ENCODE results near the gene CCNL1. TPM values are rescaled to one million over a fixed set of nuclear protein-coding genes. Genes with fewer than 3 reads are reported as not detected.

CCNL1 gene
- total RNA-seq, 1 experiment from 2014 or later = 114 TPM

DNA sequence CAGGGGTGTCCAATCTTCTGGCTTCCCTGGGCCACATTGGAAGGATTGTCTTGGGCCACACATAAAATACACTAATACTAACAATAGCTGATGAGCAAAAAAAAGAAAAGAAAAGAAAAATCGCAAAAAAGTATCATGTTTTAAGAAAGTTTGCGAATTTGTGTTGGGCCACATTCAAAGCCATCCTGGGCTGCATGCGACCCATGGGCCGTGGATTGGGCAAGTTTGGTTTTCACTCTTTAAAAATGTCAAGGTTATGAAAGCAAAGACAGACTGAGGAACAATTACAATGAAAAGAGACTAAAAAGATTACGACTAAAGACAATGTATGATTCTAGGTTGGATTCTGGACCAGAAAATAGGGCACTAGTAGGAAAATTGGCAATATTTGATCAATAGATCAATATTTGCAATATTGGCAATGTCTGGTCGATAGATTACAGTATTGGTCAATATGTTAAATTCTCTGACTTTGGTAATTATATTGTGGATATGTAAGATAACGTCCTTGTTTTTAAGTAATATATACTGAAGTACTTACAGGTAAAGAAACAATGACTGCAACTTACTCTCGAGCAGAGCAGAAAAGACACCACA is 19.9 kb downstream of the CCNL1 start:
- H3K4me1 Mint-ChIP-seq (ENCODE audit: low read depth, unreplicated experiment) = no peaks in the 10 kb centered on the region
- H3K27me3 ChIP-seq (replicated peaks; ENCODE audit: control insufficient read depth, insufficient read depth, low read length) = no peaks in the 10 kb centered on the region
- intact Hi-C loops (cut with micrococcal nuclease; ENCODE audit: unreplicated experiment) = loop anchor here (10.0 kb wide), 1 partner anchor 155 kb away; no protein-coding TSS in a partner anchor
- TF ChIP-seq, protein P1, sequence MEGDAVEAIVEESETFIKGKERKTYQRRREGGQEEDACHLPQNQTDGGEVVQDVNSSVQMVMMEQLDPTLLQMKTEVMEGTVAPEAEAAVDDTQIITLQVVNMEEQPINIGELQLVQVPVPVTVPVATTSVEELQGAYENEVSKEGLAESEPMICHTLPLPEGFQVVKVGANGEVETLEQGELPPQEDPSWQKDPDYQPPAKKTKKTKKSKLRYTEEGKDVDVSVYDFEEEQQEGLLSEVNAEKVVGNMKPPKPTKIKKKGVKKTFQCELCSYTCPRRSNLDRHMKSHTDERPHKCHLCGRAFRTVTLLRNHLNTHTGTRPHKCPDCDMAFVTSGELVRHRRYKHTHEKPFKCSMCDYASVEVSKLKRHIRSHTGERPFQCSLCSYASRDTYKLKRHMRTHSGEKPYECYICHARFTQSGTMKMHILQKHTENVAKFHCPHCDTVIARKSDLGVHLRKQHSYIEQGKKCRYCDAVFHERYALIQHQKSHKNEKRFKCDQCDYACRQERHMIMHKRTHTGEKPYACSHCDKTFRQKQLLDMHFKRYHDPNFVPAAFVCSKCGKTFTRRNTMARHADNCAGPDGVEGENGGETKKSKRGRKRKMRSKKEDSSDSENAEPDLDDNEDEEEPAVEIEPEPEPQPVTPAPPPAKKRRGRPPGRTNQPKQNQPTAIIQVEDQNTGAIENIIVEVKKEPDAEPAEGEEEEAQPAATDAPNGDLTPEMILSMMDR (IDR thresholded peaks at IDR 0.05; ENCODE audit: insufficient read depth in 1 of 2, low read depth in 1 of 2, low read length in 1 of 2, severe bottlenecking in 1 of 2, unreplicated experiment in 1 of 2) = no peak
- H3K36me3 ChIP-seq (ENCODE audit: control insufficient read depth, insufficient read depth, low read length) = no peaks in the 10 kb centered on the region
- DNase-seq = no peak
- CTCF ChIA-PET = interaction anchor here (0.6 kb wide), 1 partner anchor 584 kb away, joined by 3 read pairs; no protein-coding TSS in a partner anchor
- H3K9me3 Mint-ChIP-seq (ENCODE audit: unreplicated experiment) = no peaks in the 10 kb centered on the region
- POLR2A ChIA-PET = no interaction called here
- no peaks in the 10 kb centered on the region for H3K9me3 ChIP-seq
- H3K4me1 ChIP-seq = peaks cover 23% of the 10 kb centered on the region
- H3K36me3 Mint-ChIP-seq (ENCODE audit: insufficient read depth, unreplicated experiment) = peaks cover 25% of the 10 kb centered on the region
- no TSS peak for BruUV-seq (replicated peaks)
- no peaks in the 10 kb centered on the region for H3K27me3 Mint-ChIP-seq (ENCODE audit: insufficient read depth, unreplicated experiment)
- no peak overlapping the region for H3K4me3 ChIP-seq (ENCODE audit: low read depth, low read length)
- H3K27ac Mint-ChIP-seq (ENCODE audit: unreplicated experiment) = no peak overlapping the region
- no peak overlapping the region for H3K4me3 Mint-ChIP-seq (ENCODE audit: unreplicated experiment)

GRCh38 chr3:157136647-157137387 is 23.1 kb downstream of the CCNL1 start:
- no peaks in the 10 kb centered on the region for H3K9me3 ChIP-seq
- ChIA-PET CTCF (interaction anchor here (0.6 to 1.4 kb wide), 6 partner anchors 18 to 324 kb away, joined by 3 to 10 read pairs (median 5); no protein-coding TSS in a partner anchor), POLR2A (interaction anchor here (0.6 to 2.0 kb wide), 3 partner anchors 11 to 65 kb away, joined by 3 to 8 read pairs (median 4); no protein-coding TSS in a partner anchor)
- TF ChIP-seq, protein P1 (IDR thresholded peaks at IDR 0.05; ENCODE audit: insufficient read depth in 1 of 2, low read depth in 1 of 2, low read length in 1 of 2, severe bottlenecking in 1 of 2, unreplicated experiment in 1 of 2) = no peak
- Mint-ChIP-seq H3K27ac (ENCODE audit: unreplicated experiment) (no peak overlapping the region), H3K9me3 (ENCODE audit: unreplicated experiment) (no peaks in the 10 kb centered on the region), H3K27me3 (ENCODE audit: insufficient read depth, unreplicated experiment) (no peaks in the 10 kb centered on the region), H3K4me3 (ENCODE audit: unreplicated experiment) (no peak overlapping the region), H3K36me3 (ENCODE audit: insufficient read depth, unreplicated experiment) (no peaks in the 10 kb centered on the region), H3K4me1 (ENCODE audit: low read depth, unreplicated experiment) (no peaks in the 10 kb centered on the region)
- H3K27me3 ChIP-seq (replicated peaks; ENCODE audit: control insufficient read depth, insufficient read depth, low read length) = no peaks in the 10 kb centered on the region
- intact Hi-C loops (cut with micrococcal nuclease; ENCODE audit: unreplicated experiment) = loop anchor here (1.0 to 10.0 kb wide), 5 partner anchors 56 to 986 kb away; partner anchors contain the start of gene TIPARP
- no TSS peak for BruUV-seq (replicated peaks)
- no peaks in the 10 kb centered on the region for H3K36me3 ChIP-seq (ENCODE audit: control insufficient read depth, insufficient read depth, low read length)
- H3K4me3 ChIP-seq (ENCODE audit: low read depth, low read length) = no peak overlapping the region
- DNase-seq = no peak
- peaks cover 27% of the 10 kb centered on the region for H3K4me1 ChIP-seq

DNA sequence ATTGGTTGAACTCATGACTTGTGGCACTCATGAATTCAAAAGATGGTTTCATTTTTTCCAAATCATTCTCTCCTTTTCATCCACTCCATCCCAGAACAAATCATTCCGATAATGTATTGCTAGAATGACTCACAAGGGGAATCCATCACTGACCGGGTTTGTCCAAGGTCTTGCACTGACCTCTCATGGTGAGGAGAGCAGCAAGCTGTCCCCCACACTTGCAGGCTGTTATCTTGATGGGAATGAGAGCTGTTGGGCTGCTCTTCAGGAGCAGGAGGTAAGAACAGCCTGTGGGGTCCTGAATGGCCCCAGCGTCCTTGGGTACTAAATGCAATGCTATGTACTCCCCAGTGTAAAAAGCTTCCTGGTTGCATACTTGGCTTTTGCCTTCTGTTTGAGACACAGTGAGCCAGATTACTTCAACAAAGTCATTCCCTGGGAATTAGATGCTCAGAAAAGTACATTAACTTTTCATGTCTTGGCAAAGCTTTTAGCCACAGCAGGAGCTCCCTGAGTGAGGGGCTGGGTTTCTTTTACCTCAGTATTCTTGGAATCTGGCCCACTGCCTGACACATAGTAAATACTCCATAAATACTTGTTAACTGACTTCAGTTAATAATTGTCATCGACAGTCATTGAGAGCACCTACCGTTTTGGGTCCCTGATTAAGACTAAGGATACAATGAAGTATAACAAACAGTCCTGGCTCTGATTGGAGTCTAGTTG is 24.1 kb downstream of the CCNL1 start:
- no peak overlapping the region for H3K4me3 Mint-ChIP-seq (ENCODE audit: unreplicated experiment)
- Histone ChIP-seq H3K9me3 (no peaks in the 10 kb centered on the region), H3K27me3 (replicated peaks; ENCODE audit: control insufficient read depth, insufficient read depth, low read length) (no peaks in the 10 kb centered on the region), H3K4me3 (ENCODE audit: low read depth, low read length) (no peak overlapping the region), H3K4me1 (peaks cover 34% of the 10 kb centered on the region), H3K36me3 (ENCODE audit: control insufficient read depth, insufficient read depth, low read length) (no peaks in the 10 kb centered on the region)
- intact Hi-C loops (cut with micrococcal nuclease; ENCODE audit: unreplicated experiment) = loop anchor here (2.0 to 10.0 kb wide), 2 partner anchors 151 to 985 kb away; no protein-coding TSS in a partner anchor
- BruUV-seq (replicated peaks) = no TSS peak
- no peaks in the 10 kb centered on the region for H3K27me3 Mint-ChIP-seq (ENCODE audit: insufficient read depth, unreplicated experiment)
- ChIA-PET CTCF (no interaction called here), POLR2A (interaction anchor here (0.9 kb wide), 1 partner anchor 47 kb away, joined by 4 read pairs; no protein-coding TSS in a partner anchor)
- H3K36me3 Mint-ChIP-seq (ENCODE audit: insufficient read depth, unreplicated experiment) = no peaks in the 10 kb centered on the region
- H3K27ac Mint-ChIP-seq (ENCODE audit: unreplicated experiment) = no peak overlapping the region
- H3K9me3 Mint-ChIP-seq (ENCODE audit: unreplicated experiment) = no peaks in the 10 kb centered on the region
- DNase-seq = no peak
- no peaks in the 10 kb centered on the region for H3K4me1 Mint-ChIP-seq (ENCODE audit: low read depth, unreplicated experiment)
- TF ChIP-seq, protein P1 (IDR thresholded peaks at IDR 0.05; ENCODE audit: insufficient read depth in 1 of 2, low read depth in 1 of 2, low read length in 1 of 2, severe bottlenecking in 1 of 2, unreplicated experiment in 1 of 2) = no peak

All from Caco-2 (cell line).